DOHH2 (cell line): ENCODE results near the gene RHEX.

ENCODE experiments used
- CTCF ChIP-seq: fragments of 200-600 bp; sonication (generic); IDR thresholded peaks from one replicate; pipeline ENCODE4 v1.5.1; 2014; ENCODE audit warnings: antibody characterized with exemption, mild to moderate bottlenecking, low read depth, low read length; ENCODE audit not compliant: poor library complexity, severe bottlenecking
- EZH2phosphoT487 ChIP-seq: fragments of 200-600 bp; sonication (generic); IDR thresholded peaks from 2 replicates; pipeline ENCODE4 v1.6.1; 2017; ENCODE audit warnings: borderline replicate concordance, mild to moderate bottlenecking, antibody characterized with exemption, low read length, moderate library complexity, mixed read lengths

- TF ChIP-seq CTCF: no peak
- TF ChIP-seq EZH2phosphoT487: no peak
Observed at GRCh38 chr1:206080026-206080820, 27.2 kb downstream of the RHEX start.
